HEK293 (cell line): ENCODE data around the gene WDR7.

Source experiments
- ZBTB20 ChIP-seq: fragments of 450-650 bp; formaldehyde crosslinking; IDR thresholded peaks from 2 replicates; pipeline ENCODE4 v1.5.1; 2016; ENCODE audit warnings: missing biosample characterization, missing genetic modification characterization
- ZBTB49 ChIP-seq: fragments of 450-650 bp; formaldehyde crosslinking; IDR thresholded peaks from 2 replicates; pipeline ENCODE4 v1.5.1; 2016; ENCODE audit warnings: missing biosample characterization, missing genetic modification characterization, low read depth
- ZNF561 ChIP-seq: fragments of 450-650 bp; IDR thresholded peaks from 2 replicates; pipeline ENCODE4 v1.5.1; 2018; ENCODE audit warnings: missing biosample characterization, missing genetic modification characterization, borderline replicate concordance
- TF ChIP-seq, protein P1 (sequence below): fragments of 450-650 bp; formaldehyde crosslinking; IDR thresholded peaks from 2 replicates; pipeline ENCODE4 v1.5.1; 2016; ENCODE audit warnings: missing biosample characterization, missing genetic modification characterization

DNA sequence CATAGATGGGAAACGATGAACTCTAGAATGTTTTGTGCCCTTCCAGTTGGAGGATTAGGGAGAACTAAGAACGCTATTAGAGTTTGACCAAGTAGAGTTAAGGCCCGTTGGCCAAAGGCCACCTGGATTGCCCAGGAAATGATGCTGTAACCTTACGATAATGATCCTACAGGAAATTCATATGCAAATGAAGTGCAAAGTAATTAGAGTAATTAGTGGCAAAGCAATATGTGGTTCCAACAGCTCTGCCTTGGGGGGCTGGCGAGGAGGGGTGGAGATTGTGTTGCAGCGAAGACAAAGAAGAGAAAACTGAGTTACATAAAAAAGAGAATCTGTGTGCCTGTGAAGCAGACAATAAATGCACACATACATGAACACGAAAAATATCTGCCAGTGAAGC is 434.2 kb downstream of the WDR7 start:
- TF ChIP-seq ZBTB49 (tag by site-specific recombination), result no peak
- TF ChIP-seq, protein P1, sequence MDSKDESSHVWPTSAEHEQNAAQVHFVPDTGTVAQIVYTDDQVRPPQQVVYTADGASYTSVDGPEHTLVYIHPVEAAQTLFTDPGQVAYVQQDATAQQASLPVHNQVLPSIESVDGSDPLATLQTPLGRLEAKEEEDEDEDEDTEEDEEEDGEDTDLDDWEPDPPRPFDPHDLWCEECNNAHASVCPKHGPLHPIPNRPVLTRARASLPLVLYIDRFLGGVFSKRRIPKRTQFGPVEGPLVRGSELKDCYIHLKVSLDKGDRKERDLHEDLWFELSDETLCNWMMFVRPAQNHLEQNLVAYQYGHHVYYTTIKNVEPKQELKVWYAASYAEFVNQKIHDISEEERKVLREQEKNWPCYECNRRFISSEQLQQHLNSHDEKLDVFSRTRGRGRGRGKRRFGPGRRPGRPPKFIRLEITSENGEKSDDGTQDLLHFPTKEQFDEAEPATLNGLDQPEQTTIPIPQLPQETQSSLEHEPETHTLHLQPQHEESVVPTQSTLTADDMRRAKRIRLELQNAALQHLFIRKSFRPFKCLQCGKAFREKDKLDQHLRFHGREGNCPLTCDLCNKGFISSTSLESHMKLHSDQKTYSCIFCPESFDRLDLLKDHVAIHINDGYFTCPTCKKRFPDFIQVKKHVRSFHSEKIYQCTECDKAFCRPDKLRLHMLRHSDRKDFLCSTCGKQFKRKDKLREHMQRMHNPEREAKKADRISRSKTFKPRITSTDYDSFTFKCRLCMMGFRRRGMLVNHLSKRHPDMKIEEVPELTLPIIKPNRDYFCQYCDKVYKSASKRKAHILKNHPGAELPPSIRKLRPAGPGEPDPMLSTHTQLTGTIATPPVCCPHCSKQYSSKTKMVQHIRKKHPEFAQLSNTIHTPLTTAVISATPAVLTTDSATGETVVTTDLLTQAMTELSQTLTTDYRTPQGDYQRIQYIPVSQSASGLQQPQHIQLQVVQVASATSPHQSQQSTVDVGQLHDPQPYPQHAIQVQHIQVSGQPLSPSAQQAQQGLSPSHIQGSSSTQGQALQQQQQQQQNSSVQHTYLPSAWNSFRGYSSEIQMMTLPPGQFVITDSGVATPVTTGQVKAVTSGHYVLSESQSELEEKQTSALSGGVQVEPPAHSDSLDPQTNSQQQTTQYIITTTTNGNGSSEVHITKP (tag by site-specific recombination), result no peak
- no peak for TF ChIP-seq ZBTB20 (tag by site-specific recombination)
- no peak for TF ChIP-seq ZNF561 (tag by site-specific recombination)
